ENCODE measurements around the gene TEDC2. TPM values are rescaled to one million over a fixed set of nuclear protein-coding genes. Genes with fewer than 3 reads are reported as not detected.
A peak's percentile ranks its signal among the peaks of the same experiment; 100 is the strongest.

TEDC2 gene, protein sequence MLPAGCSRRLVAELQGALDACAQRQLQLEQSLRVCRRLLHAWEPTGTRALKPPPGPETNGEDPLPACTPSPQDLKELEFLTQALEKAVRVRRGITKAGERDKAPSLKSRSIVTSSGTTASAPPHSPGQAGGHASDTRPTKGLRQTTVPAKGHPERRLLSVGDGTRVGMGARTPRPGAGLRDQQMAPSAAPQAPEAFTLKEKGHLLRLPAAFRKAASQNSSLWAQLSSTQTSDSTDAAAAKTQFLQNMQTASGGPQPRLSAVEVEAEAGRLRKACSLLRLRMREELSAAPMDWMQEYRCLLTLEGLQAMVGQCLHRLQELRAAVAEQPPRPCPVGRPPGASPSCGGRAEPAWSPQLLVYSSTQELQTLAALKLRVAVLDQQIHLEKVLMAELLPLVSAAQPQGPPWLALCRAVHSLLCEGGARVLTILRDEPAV
- total RNA-seq: 1 to 10 TPM in 1 of 3 donors, under 1 TPM in 2; 0.47 to 2.2 (median 0.55) TPM
- 0.83 TPM for total RNA-seq (2013)

DNA sequence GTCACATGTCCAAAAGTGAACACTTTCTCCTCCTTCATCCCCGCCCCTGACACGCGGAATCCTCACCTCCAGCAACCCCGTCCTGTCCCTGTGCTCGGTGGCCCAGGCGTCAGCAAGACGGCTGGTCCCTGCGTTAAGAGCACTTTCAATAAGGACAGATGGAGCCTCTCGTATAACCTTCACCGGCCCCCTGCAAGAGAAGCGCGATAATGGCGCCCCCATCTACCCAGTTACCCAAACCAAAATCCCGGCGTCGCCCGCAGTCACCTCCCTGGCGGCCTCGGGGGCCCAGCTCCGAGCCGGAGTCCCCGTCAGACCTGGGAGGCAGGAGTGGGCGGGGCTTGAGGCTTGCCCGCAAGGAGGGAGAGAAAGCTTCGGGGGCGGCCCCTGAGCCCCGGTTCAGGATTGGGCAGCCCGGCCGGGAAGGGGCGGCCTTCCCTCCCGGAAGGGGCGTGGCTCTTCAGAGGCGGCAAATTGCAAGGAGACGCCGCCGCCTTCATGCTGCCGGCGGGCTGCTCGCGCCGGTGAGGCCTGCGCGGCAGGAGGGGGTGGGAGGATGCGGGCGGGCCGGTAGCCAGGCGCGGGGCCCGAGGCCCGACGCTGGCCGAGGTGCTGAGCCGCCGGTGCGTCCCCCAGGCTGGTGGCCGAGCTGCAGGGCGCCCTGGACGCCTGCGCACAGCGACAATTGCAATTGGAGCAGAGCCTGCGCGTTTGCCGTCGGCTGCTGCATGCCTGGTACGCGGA lies at the start of gene TEDC2:
TSS of gene TEDC2 (plus strand) at position 463 of the 744 bp plus-strand sequence. CDS start at position 499, 36 bp downstream.
- Histone ChIP-seq H3K4me1 (ENCODE audit: control insufficient read depth, insufficient read depth, low read length) (peaks cover 16% of the 10 kb centered on the region), H3K27ac (ENCODE audit: low read length) (no peak within 1 kb of the TSS), H3K27me3 (ENCODE audit: control insufficient read depth, insufficient read depth, low read length) (no peaks in the 10 kb centered on the region), H3K4me3 (ENCODE audit: low read length) (peak within 1 kb of the TSS; percentile 55), H3K36me3 (ENCODE audit: control insufficient read depth, insufficient read depth, low read length) (peaks cover 8% of the 10 kb centered on the region), H3K9me3 (ENCODE audit: control insufficient read depth, insufficient read depth, low read length) (no peaks in the 10 kb centered on the region)
- peak; percentile 94 to 98 for DNase-seq
- Mint-ChIP-seq H3K36me3 (no peaks in the 10 kb centered on the region), H3K9me3 (no peaks in the 10 kb centered on the region), H3K4me1 (peaks cover 7 to 9% of the 10 kb centered on the region in 2 donors), H3K4me3 (peak within 1 kb of the TSS; percentile 90), H3K27ac (peak within 1 kb of the TSS; percentile 79 to 95), H3K27me3 (ENCODE audit: low read depth in 2 of 2) (no peaks in the 10 kb centered on the region)
- ATAC-seq: peak; percentile 99
- intact Hi-C loops (cut with micrococcal nuclease): no loop called here
- under 1% methylated on average over 66 of the region's 66 CpGs for WGBS (ENCODE audit: insufficient coverage)
- TF ChIP-seq, protein P1, sequence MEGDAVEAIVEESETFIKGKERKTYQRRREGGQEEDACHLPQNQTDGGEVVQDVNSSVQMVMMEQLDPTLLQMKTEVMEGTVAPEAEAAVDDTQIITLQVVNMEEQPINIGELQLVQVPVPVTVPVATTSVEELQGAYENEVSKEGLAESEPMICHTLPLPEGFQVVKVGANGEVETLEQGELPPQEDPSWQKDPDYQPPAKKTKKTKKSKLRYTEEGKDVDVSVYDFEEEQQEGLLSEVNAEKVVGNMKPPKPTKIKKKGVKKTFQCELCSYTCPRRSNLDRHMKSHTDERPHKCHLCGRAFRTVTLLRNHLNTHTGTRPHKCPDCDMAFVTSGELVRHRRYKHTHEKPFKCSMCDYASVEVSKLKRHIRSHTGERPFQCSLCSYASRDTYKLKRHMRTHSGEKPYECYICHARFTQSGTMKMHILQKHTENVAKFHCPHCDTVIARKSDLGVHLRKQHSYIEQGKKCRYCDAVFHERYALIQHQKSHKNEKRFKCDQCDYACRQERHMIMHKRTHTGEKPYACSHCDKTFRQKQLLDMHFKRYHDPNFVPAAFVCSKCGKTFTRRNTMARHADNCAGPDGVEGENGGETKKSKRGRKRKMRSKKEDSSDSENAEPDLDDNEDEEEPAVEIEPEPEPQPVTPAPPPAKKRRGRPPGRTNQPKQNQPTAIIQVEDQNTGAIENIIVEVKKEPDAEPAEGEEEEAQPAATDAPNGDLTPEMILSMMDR (IDR thresholded peaks at IDR 0.05): no peak

DNA sequence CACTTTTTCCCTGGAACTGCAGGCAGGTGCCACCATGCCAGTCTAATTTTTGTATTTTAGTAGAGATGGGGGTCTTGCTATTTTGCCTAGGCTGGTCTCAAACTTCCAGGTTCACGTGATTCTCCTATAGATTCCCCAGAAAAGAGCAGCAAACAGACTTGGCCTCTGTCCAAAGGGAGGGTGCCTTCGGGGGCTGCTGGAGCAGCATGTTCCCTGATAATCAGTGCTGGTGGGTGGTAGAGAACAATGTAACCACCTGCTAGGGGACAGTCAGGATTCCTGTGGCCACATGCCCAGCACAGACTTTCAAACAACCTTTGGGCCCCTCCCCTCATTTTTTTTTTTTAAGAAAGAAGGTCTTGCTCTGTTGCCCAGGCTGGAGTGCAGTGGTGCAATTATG lies 44.8 kb upstream of the TEDC2 start:
- Histone ChIP-seq H3K36me3 (ENCODE audit: control insufficient read depth, insufficient read depth, low read length) (no peaks in the 10 kb centered on the region), H3K9me3 (ENCODE audit: control insufficient read depth, insufficient read depth, low read length) (no peaks in the 10 kb centered on the region), H3K4me1 (ENCODE audit: control insufficient read depth, insufficient read depth, low read length) (no peaks in the 10 kb centered on the region), H3K27ac (ENCODE audit: low read length) (no peak overlapping the region), H3K27me3 (ENCODE audit: control insufficient read depth, insufficient read depth, low read length) (no peaks in the 10 kb centered on the region), H3K4me3 (ENCODE audit: low read length) (no peak overlapping the region)
- no peaks in the 10 kb centered on the region for H3K4me1 Mint-ChIP-seq
- H3K27me3 Mint-ChIP-seq (ENCODE audit: low read depth in 2 of 2): peaks cover 0 to 17% of the 10 kb centered on the region in 2 donors
- H3K36me3 Mint-ChIP-seq: no peaks in the 10 kb centered on the region
- TF ChIP-seq, protein P1 (IDR thresholded peaks at IDR 0.05): no peak
- 89% methylated on average over 2 of the region's 2 CpGs for WGBS (ENCODE audit: insufficient coverage)
- H3K4me3 Mint-ChIP-seq: no peak overlapping the region
- H3K9me3 Mint-ChIP-seq: no peaks in the 10 kb centered on the region
- H3K27ac Mint-ChIP-seq: no peak overlapping the region
- no peak for DNase-seq
- ATAC-seq: no peak
- intact Hi-C loops (cut with micrococcal nuclease): no loop called here

DNA sequence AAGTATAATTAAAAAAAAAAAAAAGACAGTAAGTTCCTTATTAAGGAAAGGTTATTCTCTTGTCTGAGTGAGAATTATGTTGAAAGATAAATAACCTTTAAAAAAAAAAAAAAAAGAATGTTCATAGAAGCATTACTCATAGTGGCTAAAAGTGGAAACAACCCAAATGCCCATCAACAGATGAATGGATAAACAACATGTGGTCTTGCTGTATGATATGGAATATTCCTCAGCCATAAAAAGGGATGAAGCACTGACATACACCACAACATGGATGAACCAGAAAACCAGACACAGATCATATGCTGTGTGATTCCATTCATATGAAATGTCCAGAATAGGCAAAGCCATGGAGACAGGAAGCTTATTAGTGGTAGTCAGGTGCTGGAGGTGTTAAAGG lies 39.9 kb upstream of the TEDC2 start:
- TF ChIP-seq, protein P1 (IDR thresholded peaks at IDR 0.05): no peak
- Mint-ChIP-seq H3K4me1 (peaks cover 0 to 12% of the 10 kb centered on the region in 2 donors), H3K36me3 (no peaks in the 10 kb centered on the region), H3K27ac (no peak overlapping the region), H3K9me3 (no peaks in the 10 kb centered on the region), H3K4me3 (no peak overlapping the region), H3K27me3 (ENCODE audit: low read depth in 2 of 2) (no peaks in the 10 kb centered on the region)
- no peaks in the 10 kb centered on the region for H3K27me3 ChIP-seq (ENCODE audit: control insufficient read depth, insufficient read depth, low read length)
- H3K4me3 ChIP-seq (ENCODE audit: low read length): no peak overlapping the region
- DNase-seq: no peak
- ATAC-seq: no peak
- intact Hi-C loops (cut with micrococcal nuclease): no loop called here
- H3K36me3 ChIP-seq (ENCODE audit: control insufficient read depth, insufficient read depth, low read length): no peaks in the 10 kb centered on the region
- H3K9me3 ChIP-seq (ENCODE audit: control insufficient read depth, insufficient read depth, low read length): no peaks in the 10 kb centered on the region
- H3K4me1 ChIP-seq (ENCODE audit: control insufficient read depth, insufficient read depth, low read length): peaks cover 18% of the 10 kb centered on the region
- H3K27ac ChIP-seq (ENCODE audit: low read length): no peak overlapping the region
